ENCODE data around the gene CLDN1. TPM values are rescaled to one million over a fixed set of nuclear protein-coding genes. Genes with fewer than 3 reads are reported as not detected.

Gene CLDN1
- total RNA-seq, 1 donor: 14.2 TPM

GRCh38 chr3:190336516-190337189, 14.4 kb upstream of the CLDN1 start:
- H3K4me3 ChIP-seq (ENCODE audit: low read depth, low read length): no peak overlapping the region
- TF ChIP-seq CTCF (IDR thresholded peaks at IDR 0.05; ENCODE audit: insufficient read depth, low read depth, low read length): no peak
- DNase-seq (ENCODE audit: low read depth): peak; percentile 92

GRCh38 chr3:190333961-190334360, 11.7 kb upstream of the CLDN1 start:
- DNase-seq (ENCODE audit: low read depth): no peak
- TF ChIP-seq CTCF (IDR thresholded peaks at IDR 0.05; ENCODE audit: insufficient read depth, low read depth, low read length): no peak
- no peak overlapping the region for H3K4me3 ChIP-seq (ENCODE audit: low read depth, low read length)

GRCh38 chr3:190330936-190331734, 8.9 kb upstream of the CLDN1 start:
- no peak for DNase-seq (ENCODE audit: low read depth)
- TF ChIP-seq CTCF (IDR thresholded peaks at IDR 0.05; ENCODE audit: insufficient read depth, low read depth, low read length): no peak
- no peak overlapping the region for H3K4me3 ChIP-seq (ENCODE audit: low read depth, low read length)

GRCh38 chr3:190326930-190327329, 4.7 kb upstream of the CLDN1 start:
- no peak for TF ChIP-seq CTCF (IDR thresholded peaks at IDR 0.05; ENCODE audit: insufficient read depth, low read depth, low read length)
- H3K4me3 ChIP-seq (ENCODE audit: low read depth, low read length): no peak overlapping the region
- DNase-seq (ENCODE audit: low read depth): peak; percentile 59

- no peak for TF ChIP-seq CTCF (IDR thresholded peaks at IDR 0.05; ENCODE audit: insufficient read depth, low read depth, low read length)
- no peak overlapping the region for H3K4me3 ChIP-seq (ENCODE audit: low read depth, low read length)
- DNase-seq (ENCODE audit: low read depth): peak; percentile 28
These were observed 4.1 kb upstream of the CLDN1 start for GRCh38 chr3:190326361-190326760.

- no peak for TF ChIP-seq CTCF (IDR thresholded peaks at IDR 0.05; ENCODE audit: insufficient read depth, low read depth, low read length)
- H3K4me3 ChIP-seq (ENCODE audit: low read depth, low read length): no peak overlapping the region
- DNase-seq (ENCODE audit: low read depth): peak; percentile 34
These were observed 3.7 kb upstream of the CLDN1 start for GRCh38 chr3:190325923-190326322.

Data from fibroblast of villous mesenchyme (primary cell).